ENCODE measurements around the gene PXK.

GRCh38 chr3:58452176-58452575, 119.5 kb downstream of the PXK start:
- TF ChIP-seq CTCF (IDR thresholded peaks at IDR 0.05) = no peak
- no peak for TF ChIP-seq EP300 (IDR thresholded peaks at IDR 0.05)

All from tibial nerve (tissue), 4 donors.